ENCODE measurements around the gene NDST1. TPM values are rescaled to one million over a fixed set of nuclear protein-coding genes. Genes with fewer than 3 reads are reported as not detected.

NDST1 gene
- total and polyA plus RNA-seq, 2 of the 8 experiments (the other 6 are each of a cell fraction or from before 2014, with no cell fraction given), result 27.0 to 72.0 TPM

- ChIA-PET CTCF (ENCODE audit: partially characterized antibody) (interaction anchor here (0.6 to 14.7 kb wide), 82 partner anchors 8 to 652 kb away, joined by 3 to 303 read pairs (median 6); partner anchors contain the start of genes IRGM, MYOZ3, NDST1 and RBM22), POLR2A (ENCODE audit: partially characterized antibody) (interaction anchor here (0.6 to 6.0 kb wide), 22 partner anchors 14 to 287 kb away, joined by 3 to 28 read pairs (median 4); partner anchors contain the start of genes MYOZ3, RBM22, RPS14 and SMIM3)
- FAIRE-seq (peak; percentile 82), DNase-seq (ENCODE audit: low read depth in 1 of 2, low spot score in 2 of 2) (peak; percentile 56 to 96)
- no peak overlapping the region for H3K18ac ChIP-seq (ENCODE audit: extremely low read depth, low read length)
- H2BK20ac ChIP-seq (ENCODE audit: low read length), result no peak overlapping the region
- H3K79me1 ChIP-seq (ENCODE audit: low read depth, low read length), result no peaks in the 10 kb centered on the region
- H3K4me2 ChIP-seq (ENCODE audit: insufficient read depth in 1 of 2, low read depth in 2 of 2, low read length in 2 of 2), result peak overlapping the region in 1 of 2 experiments; percentile 9; a peak in 1 of 4 replicates
- H2BK12ac ChIP-seq (ENCODE audit: low read depth, low read length), result no peak overlapping the region
- no peaks in the 10 kb centered on the region for H4K20me1 ChIP-seq (replicated peaks in 1 of 2; ENCODE audit: control insufficient read depth in 1 of 2, insufficient read depth in 2 of 2, low read length in 2 of 2)
- no peak overlapping the region for H2BK120ac ChIP-seq (replicated peaks; ENCODE audit: low read depth, low read length)
- no peaks in the 10 kb centered on the region for H3K79me2 ChIP-seq (ENCODE audit: control insufficient read depth in 1 of 2, insufficient read depth in 2 of 2, low read length in 2 of 2)
- H2AK5ac ChIP-seq (ENCODE audit: low read depth, low read length), result no peak overlapping the region
- H2BK15ac ChIP-seq (ENCODE audit: low read length), result no peak overlapping the region
- no peak overlapping the region for H3K4ac ChIP-seq (replicated peaks; ENCODE audit: insufficient read length, low read depth, low read length)
- H3K36me3 ChIP-seq (ENCODE audit: control insufficient read depth in 2 of 4, insufficient read depth in 4 of 4, low read length in 3 of 4), result peaks cover 0 to 5% (median 2%) of the 10 kb centered on the region in 4 experiments; a peak in 3 of 8 replicates
- H4K5ac ChIP-seq (ENCODE audit: insufficient read length, low read depth, low read length), result no peak overlapping the region
- no peak overlapping the region for H3K56ac ChIP-seq (replicated peaks; ENCODE audit: insufficient read length, low read depth, low read length)
- H3K9me3 ChIP-seq (ENCODE audit: insufficient read depth in 2 of 2, low read depth in 1 of 2, low read length in 1 of 2), result no peaks in the 10 kb centered on the region; a peak in 1 of 4 replicates
- no peak overlapping the region for H2BK5ac ChIP-seq (ENCODE audit: low read depth, low read length)
- H3K4me3 ChIP-seq (ENCODE audit: extremely low read depth in 1 of 4, insufficient read depth in 2 of 4, low read depth in 3 of 4, low read length in 4 of 4), result peak overlapping the region in 1 of 4 experiments; percentile 23; a peak in 1 of 8 replicates
- no peak overlapping the region for H3K23ac ChIP-seq (ENCODE audit: insufficient read length)
- H3K4me1 ChIP-seq (replicated peaks in 1 of 4; ENCODE audit: control insufficient read depth in 3 of 4, insufficient read depth in 4 of 4, low read length in 3 of 4), result peaks cover 2 to 9% (median 4%) of the 10 kb centered on the region in 4 experiments
- no peak overlapping the region for H4K8ac ChIP-seq (ENCODE audit: extremely low read depth, insufficient read depth, low read length)
- no peak overlapping the region for H3K14ac ChIP-seq (ENCODE audit: insufficient read length)
- H3K9ac ChIP-seq (replicated peaks in 1 of 4; ENCODE audit: extremely low read depth in 1 of 4, low read depth in 3 of 4, low read length in 3 of 4), result peak overlapping the region in 1 of 4 experiments; percentile 1; a peak in 1 of 7 replicates
- H2AFZ ChIP-seq (ENCODE audit: low read length), result no peak overlapping the region
- 36% methylated on average over 11 of the region's 11 CpGs; no CpG with 5 or more reads in 1 of the 2 experiments for WGBS, 2 experiments (ENCODE audit: extremely low coverage in 1 of 2, insufficient coverage in 1 of 2, insufficient read length in 1 of 2, insufficient replicate concordance in 2 of 2, low coverage in 1 of 2, low lambda C conversion rate in 2 of 2, missing lambda C conversion rate in 1 of 2)
- no peaks in the 10 kb centered on the region for H3K27me3 ChIP-seq (replicated peaks in 1 of 4; ENCODE audit: control insufficient read depth in 3 of 4, extremely low read depth in 1 of 4, insufficient read depth in 3 of 4, low read length in 3 of 4)
- no peak overlapping the region for H4K91ac ChIP-seq (replicated peaks; ENCODE audit: insufficient read length, low read length)
- no peaks in the 10 kb centered on the region for H3K23me2 ChIP-seq (ENCODE audit: low read depth, low read length)
- H3K27ac ChIP-seq (ENCODE audit: low read depth, low read length), result 0 out of 2 replicates have a peak overlapping the region, but pooled peaks have one; percentile 2
- TF ChIP-seq SRF (IDR thresholded peaks at IDR 0.05; ENCODE audit: low read depth, low read length), result no peak
- no peak for TF ChIP-seq POU5F1 (IDR thresholded peaks at IDR 0.05; ENCODE audit: low read depth, low read length)
- peak; percentile 53; the same call in 1 of the 2 replicates for TF ChIP-seq SP1 (IDR thresholded peaks at IDR 0.05; ENCODE audit: low read depth, low read length)
- TF ChIP-seq KDM4A (IDR thresholded peaks at IDR 0.05; ENCODE audit: low read depth, low read length, severe bottlenecking), result no peak
Observed at GRCh38 chr5:150560401-150561191, 52.7 kb downstream of the NDST1 start.
